Lung (tissue), 12 donors: ENCODE measurements around the gene KIF26B. TPM values are rescaled to one million over a fixed set of nuclear protein-coding genes. Genes with fewer than 3 reads are reported as not detected.

Source experiments
- ATAC-seq: fragments of 200-7000 bp; cut with Tn5 transposase; one replicate; pipeline ENCODE4 v1.9.1; 2020; ENCODE audit warnings: moderate number of reproducible peaks; ENCODE audit not compliant: insufficient read depth, low FRiP score
- DNase-seq, 3 donors: peaks; one replicate each; pipeline ENCODE4 v3.0.0-alpha.2; 2013 to 2017
- H3K27ac ChIP-seq, 2 donors: one replicate each; pipeline ENCODE4 v1.5.1; 2013; ENCODE audit warnings: mild to moderate bottlenecking in 2 of 2, moderate library complexity in 2 of 2, control low read depth in 1 of 2, inconsistent platforms in 1 of 2, low read depth in 1 of 2, low read length in 1 of 2
- H3K27me3 ChIP-seq, 3 donors: one replicate each; pipeline ENCODE4 v1.5.1; 2013; ENCODE audit warnings: low read length in 2 of 3; ENCODE audit not compliant: control insufficient read depth in 3 of 3, insufficient read depth in 3 of 3
- H3K36me3 ChIP-seq, 4 donors: one replicate each; pipeline ENCODE4 v1.5.1; 2013; ENCODE audit warnings: low read length in 4 of 4, mild to moderate bottlenecking in 1 of 4, moderate library complexity in 1 of 4; ENCODE audit not compliant: control insufficient read depth in 4 of 4, insufficient read depth in 4 of 4
- H3K4me1 ChIP-seq, 5 donors: one replicate each; pipeline ENCODE4 v1.5.1; 2013; ENCODE audit warnings: low read length in 5 of 5, mild to moderate bottlenecking in 2 of 5, moderate library complexity in 1 of 5; ENCODE audit not compliant: control insufficient read depth in 5 of 5, insufficient read depth in 5 of 5
- H3K4me3 ChIP-seq: one replicate; pipeline ENCODE4 v1.5.1; 2013; ENCODE audit warnings: mild to moderate bottlenecking, control low read depth, moderate library complexity
- H3K9ac ChIP-seq, 2 donors: one replicate each; pipeline ENCODE4 v1.5.1; 2013; ENCODE audit warnings: low read length in 2 of 2, control low read depth in 1 of 2; ENCODE audit not compliant: insufficient read depth in 1 of 2
- H3K9me3 ChIP-seq, 4 donors: one replicate each; pipeline ENCODE4 v1.5.1; 2013; ENCODE audit warnings: low read length in 3 of 4, mild to moderate bottlenecking in 1 of 4, moderate library complexity in 1 of 4; ENCODE audit not compliant: control insufficient read depth in 4 of 4, insufficient read depth in 3 of 4
- WGBS, 2 donors: extraction: QIAGEN DNeasy Blood & Tissue Kit; methylation state at CpG; one replicate each; pipeline ENCODE4 v1.1.7; 2013; 5-methylcytosine and 5-hydroxymethylcytosine counted together
- polyA plus RNA-seq, 2 donors: library from polyadenylated mRNA; stranded (reverse); fragments of 200-250 nt; gene quantifications; one replicate each; pipeline ENCODE4 v1.2.1, GENCODE V29; 2013
- total RNA-seq, 2 donors: library from RNA; depleted of rRNA in 1 of 2; stranded (reverse); fragments of >200 nt in 1 of 2; gene quantifications; one replicate each; pipeline ENCODE4 v1.2.1, GENCODE V29; 2014 to 2021
- TF ChIP-seq, protein P1 (sequence below): IDR thresholded peaks from 2 replicates; pipeline ENCODE4 v1.5.1; 2012; ENCODE audit warnings: mild to moderate bottlenecking; ENCODE audit errors: control extremely low read depth, extremely low read depth
- donor health status: control.
- donor health status: control.
- donor health status: Bipolar disorder and iron deficiency.
- donor health status: healthy.
- donor health status: DM: yes; HTN: yes; CAD: no.

Gene KIF26B
- total and polyA plus RNA-seq, 4 donors, result 0.61 to 6.7 (median 2.2) TPM

DNA sequence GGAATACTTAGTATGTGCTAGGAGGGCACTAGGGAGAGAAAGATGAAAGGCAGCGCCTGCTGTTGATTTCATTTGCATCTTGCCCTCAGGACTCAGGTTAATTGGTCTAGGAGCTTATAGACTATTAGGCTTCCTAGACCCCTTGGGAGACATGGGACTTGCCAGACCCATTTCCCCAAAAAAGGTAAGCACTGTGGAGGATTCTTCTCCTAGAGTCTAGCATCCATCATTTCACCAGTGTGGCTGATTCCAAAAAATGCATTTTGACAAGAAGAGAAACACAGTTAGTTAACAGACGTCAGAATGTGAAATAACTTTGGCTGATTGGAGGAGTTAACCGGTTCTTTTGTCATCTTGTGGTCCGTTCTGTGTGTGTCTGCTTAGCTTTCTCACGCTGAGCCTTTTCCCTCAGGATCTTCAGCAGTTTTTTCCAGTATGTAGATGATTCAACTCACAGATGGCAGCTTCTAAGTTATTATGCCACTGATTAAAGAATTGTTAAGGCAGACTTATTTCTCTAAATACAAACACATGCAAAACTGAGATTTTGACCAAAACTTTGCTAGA lies 108.8 kb downstream of the KIF26B start:
- no peaks in the 10 kb centered on the region for H3K27me3 ChIP-seq
- no peaks in the 10 kb centered on the region for H3K36me3 ChIP-seq
- peaks cover 4 to 15% (median 5%) of the 10 kb centered on the region in 5 donors for H3K4me1 ChIP-seq
- no peak overlapping the region for H3K27ac ChIP-seq
- no peak for DNase-seq
- H3K4me3 ChIP-seq, result no peak overlapping the region
- WGBS, 2 donors, result 91 to 92% methylated on average over 5 of the region's 5 CpGs
- no peak overlapping the region for H3K9ac ChIP-seq
- no peaks in the 10 kb centered on the region for H3K9me3 ChIP-seq
- ATAC-seq, result no peak
- TF ChIP-seq, protein P1, sequence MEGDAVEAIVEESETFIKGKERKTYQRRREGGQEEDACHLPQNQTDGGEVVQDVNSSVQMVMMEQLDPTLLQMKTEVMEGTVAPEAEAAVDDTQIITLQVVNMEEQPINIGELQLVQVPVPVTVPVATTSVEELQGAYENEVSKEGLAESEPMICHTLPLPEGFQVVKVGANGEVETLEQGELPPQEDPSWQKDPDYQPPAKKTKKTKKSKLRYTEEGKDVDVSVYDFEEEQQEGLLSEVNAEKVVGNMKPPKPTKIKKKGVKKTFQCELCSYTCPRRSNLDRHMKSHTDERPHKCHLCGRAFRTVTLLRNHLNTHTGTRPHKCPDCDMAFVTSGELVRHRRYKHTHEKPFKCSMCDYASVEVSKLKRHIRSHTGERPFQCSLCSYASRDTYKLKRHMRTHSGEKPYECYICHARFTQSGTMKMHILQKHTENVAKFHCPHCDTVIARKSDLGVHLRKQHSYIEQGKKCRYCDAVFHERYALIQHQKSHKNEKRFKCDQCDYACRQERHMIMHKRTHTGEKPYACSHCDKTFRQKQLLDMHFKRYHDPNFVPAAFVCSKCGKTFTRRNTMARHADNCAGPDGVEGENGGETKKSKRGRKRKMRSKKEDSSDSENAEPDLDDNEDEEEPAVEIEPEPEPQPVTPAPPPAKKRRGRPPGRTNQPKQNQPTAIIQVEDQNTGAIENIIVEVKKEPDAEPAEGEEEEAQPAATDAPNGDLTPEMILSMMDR, result no peak

DNA sequence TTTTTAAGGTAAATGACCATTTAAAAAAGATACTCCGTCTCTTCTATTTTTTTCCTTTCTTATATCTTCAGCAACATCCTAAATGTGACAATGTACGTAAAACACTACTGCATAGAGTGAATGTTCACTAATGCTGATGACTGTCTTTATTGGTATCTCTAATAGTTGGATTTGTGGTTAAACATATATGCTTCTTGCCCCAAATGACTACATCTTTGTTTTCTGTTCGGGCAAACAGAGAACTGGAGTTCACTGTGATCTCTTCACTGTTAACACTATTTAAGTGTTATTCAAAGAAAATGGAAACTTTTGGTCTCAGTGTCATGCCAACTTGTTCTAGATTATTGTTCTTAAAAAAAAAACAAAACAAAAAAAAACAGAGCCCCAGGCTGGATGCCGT lies 109.4 kb downstream of the KIF26B start:
- Histone ChIP-seq H3K27ac (no peak overlapping the region), H3K9me3 (no peaks in the 10 kb centered on the region), H3K27me3 (no peaks in the 10 kb centered on the region), H3K4me1 (peaks cover 2 to 12% (median 5%) of the 10 kb centered on the region in 5 donors), H3K36me3 (no peaks in the 10 kb centered on the region), H3K4me3 (no peak overlapping the region), H3K9ac (no peak overlapping the region)
- DNase-seq (no peak), ATAC-seq (no peak)
- 96% methylated on average over 4 of the region's 4 CpGs for WGBS, 2 donors
- TF ChIP-seq, protein P1, result no peak

DNA sequence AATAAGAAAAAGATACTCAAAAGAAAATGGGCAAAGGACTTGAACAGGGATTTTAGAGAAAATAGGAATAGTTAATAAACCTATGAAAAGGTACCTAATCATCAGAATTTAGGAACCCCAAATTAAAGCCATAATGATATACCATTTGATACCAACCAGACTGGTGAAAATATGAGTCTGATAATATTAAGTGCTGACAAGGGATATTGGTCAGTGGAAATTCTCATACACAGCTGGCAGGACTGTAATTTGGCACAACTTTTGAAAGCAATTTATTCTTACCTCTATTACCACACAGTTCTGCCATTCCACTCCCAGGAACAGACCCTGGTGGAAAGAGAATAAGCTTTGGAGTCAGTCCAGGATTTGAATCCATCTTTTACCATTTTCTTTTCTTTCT lies 111.3 kb downstream of the KIF26B start:
- Histone ChIP-seq H3K27ac (no peak overlapping the region), H3K4me3 (no peak overlapping the region), H3K36me3 (no peaks in the 10 kb centered on the region), H3K4me1 (peaks cover 0 to 3% (median 0%) of the 10 kb centered on the region in 5 donors), H3K9ac (no peak overlapping the region), H3K27me3 (no peaks in the 10 kb centered on the region), H3K9me3 (peaks cover 0 to 5% (median 3%) of the 10 kb centered on the region in 4 donors)
- TF ChIP-seq, protein P1, result no peak
- DNase-seq (no peak), ATAC-seq (no peak)

DNA sequence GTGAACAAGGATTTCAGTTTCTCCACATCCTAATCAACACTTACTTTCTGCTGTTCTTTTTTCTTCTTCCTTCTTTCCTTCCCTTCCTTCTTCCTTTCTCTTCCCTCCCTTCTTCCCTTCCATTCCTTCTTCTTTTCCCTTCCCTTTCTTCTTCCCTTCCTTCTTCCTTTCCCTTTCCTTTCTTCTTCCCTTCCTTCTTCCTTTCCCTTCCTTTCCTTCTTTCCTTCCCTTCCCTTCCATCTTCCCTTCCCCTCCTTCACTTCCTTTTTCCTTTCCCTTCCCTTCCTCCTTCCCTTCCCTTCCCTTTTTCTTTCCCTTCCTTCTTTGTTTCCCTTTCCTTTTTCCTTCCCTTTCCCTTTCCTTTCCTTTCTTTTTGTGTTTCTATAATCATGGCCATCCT lies 115.3 kb downstream of the KIF26B start:
- H3K4me3 ChIP-seq, result no peak overlapping the region
- H3K4me1 ChIP-seq, result peaks cover 0 to 3% (median 0%) of the 10 kb centered on the region in 5 donors
- no peaks in the 10 kb centered on the region for H3K27me3 ChIP-seq
- TF ChIP-seq, protein P1, result no peak
- DNase-seq (no peak), ATAC-seq (no peak)
- no peak overlapping the region for H3K9ac ChIP-seq
- H3K36me3 ChIP-seq, result no peaks in the 10 kb centered on the region
- peaks cover 0 to 5% (median 3%) of the 10 kb centered on the region in 4 donors for H3K9me3 ChIP-seq
- H3K27ac ChIP-seq, result no peak overlapping the region
